ENCODE measurements around the gene AHSP.
"Not testable (repeated sequence)": the region's sequence is repeated elsewhere in the genome, so short reads cannot be mapped to it uniquely, and the experiment has no call there.

AHSP gene

GRCh38 chr16:31501226-31501965, 26.3 kb upstream of the AHSP start:
- DNase-seq = no peak

GRCh38 chr16:31501966-31502348, 25.7 kb upstream of the AHSP start:
- no peak for DNase-seq

- no peak for DNase-seq
Observed at GRCh38 chr16:31502981-31503380, 24.7 kb upstream of the AHSP start.

- not testable (repeated sequence) for DNase-seq
Observed at GRCh38 chr16:31503555-31503954, 24.1 kb upstream of the AHSP start.

GRCh38 chr16:31504159-31504558, 23.5 kb upstream of the AHSP start:
- DNase-seq = no peak

- DNase-seq = no peak
Observed at GRCh38 chr16:31505483-31505882, 22.2 kb upstream of the AHSP start.

- DNase-seq = no peak
Observed at GRCh38 chr16:31507617-31507928, 20.1 kb upstream of the AHSP start.

- peak; percentile 69 for DNase-seq
Observed at GRCh38 chr16:31507929-31508705, 19.6 kb upstream of the AHSP start, which contains the start of gene RUSF1. RUSF1 (minus strand) TSS chr16:31508391; CDS start chr16:31508373, 18 bp downstream.

GRCh38 chr16:31508706-31509195, 18.9 kb upstream of the AHSP start:
- no peak for DNase-seq

- no peak for DNase-seq
Observed at GRCh38 chr16:31513126-31513525, 14.6 kb upstream of the AHSP start.

- DNase-seq = no peak
Observed at GRCh38 chr16:31513884-31514283, 13.8 kb upstream of the AHSP start.

GRCh38 chr16:31517800-31518402, 9.8 kb upstream of the AHSP start:
- no peak for DNase-seq

GRCh38 chr16:31519759-31520431, 7.8 kb upstream of the AHSP start:
- no peak for DNase-seq

- no peak for DNase-seq
Observed at GRCh38 chr16:31521368-31521767, 6.3 kb upstream of the AHSP start.

GRCh38 chr16:31522071-31522470, 5.6 kb upstream of the AHSP start:
- no peak for DNase-seq

- not testable (repeated sequence) for DNase-seq
Observed at GRCh38 chr16:31523768-31524167, 3.9 kb upstream of the AHSP start.

- DNase-seq = no peak
Observed at GRCh38 chr16:31525113-31525512, 2.6 kb upstream of the AHSP start.

- DNase-seq = no peak
Observed at GRCh38 chr16:31528523-31529107, 915 bp downstream of the AHSP start.

- DNase-seq = no peak
Observed at GRCh38 chr16:31529108-31529936, 1.6 kb downstream of the AHSP start.

- DNase-seq = no peak
Observed at GRCh38 chr16:31529937-31530312, 2.2 kb downstream of the AHSP start.

GRCh38 chr16:31530405-31530804, 2.7 kb downstream of the AHSP start:
- no peak for DNase-seq

- DNase-seq = no peak
Observed at GRCh38 chr16:31531096-31531495, 3.4 kb downstream of the AHSP start.
